Measurements from ENCODE around the gene TMEM134.
"Not testable (repeated sequence)": the region's sequence is repeated elsewhere in the genome, so short reads cannot be mapped to it uniquely, and the experiment has no call there.

The TMEM134 gene

GRCh38 chr11:67500484-67500821, 31.4 kb upstream of the TMEM134 start:
- no peak for DNase-seq

- DNase-seq: no peak
Observed at GRCh38 chr11:67499808-67500483, 30.9 kb upstream of the TMEM134 start.

GRCh38 chr11:67498544-67498972, 29.5 kb upstream of the TMEM134 start:
- DNase-seq: no peak

- no peak for DNase-seq
Observed at GRCh38 chr11:67497656-67498291, 28.7 kb upstream of the TMEM134 start.

DNA sequence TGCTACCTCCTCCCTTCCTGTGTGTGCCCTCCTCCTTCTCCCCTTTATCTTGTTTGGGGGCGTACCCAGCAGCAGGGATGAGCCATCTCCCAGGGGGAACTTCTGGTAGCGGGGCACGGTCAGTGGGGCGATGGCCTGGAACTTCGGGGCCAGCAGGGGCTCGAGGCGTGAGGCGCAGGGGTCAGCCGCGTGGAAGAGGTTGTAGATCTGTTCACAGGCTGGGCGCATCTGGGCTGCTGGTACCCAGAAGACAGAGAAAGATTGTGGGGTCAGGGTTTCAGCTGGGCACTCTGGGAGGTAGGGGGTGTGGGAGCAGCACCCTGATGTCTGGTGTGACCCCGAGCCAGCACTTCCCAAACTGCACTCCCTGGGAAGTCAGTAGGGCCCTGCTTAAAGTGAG, 27.1 kb upstream of the TMEM134 start:
- DNase-seq: no peak

DNA sequence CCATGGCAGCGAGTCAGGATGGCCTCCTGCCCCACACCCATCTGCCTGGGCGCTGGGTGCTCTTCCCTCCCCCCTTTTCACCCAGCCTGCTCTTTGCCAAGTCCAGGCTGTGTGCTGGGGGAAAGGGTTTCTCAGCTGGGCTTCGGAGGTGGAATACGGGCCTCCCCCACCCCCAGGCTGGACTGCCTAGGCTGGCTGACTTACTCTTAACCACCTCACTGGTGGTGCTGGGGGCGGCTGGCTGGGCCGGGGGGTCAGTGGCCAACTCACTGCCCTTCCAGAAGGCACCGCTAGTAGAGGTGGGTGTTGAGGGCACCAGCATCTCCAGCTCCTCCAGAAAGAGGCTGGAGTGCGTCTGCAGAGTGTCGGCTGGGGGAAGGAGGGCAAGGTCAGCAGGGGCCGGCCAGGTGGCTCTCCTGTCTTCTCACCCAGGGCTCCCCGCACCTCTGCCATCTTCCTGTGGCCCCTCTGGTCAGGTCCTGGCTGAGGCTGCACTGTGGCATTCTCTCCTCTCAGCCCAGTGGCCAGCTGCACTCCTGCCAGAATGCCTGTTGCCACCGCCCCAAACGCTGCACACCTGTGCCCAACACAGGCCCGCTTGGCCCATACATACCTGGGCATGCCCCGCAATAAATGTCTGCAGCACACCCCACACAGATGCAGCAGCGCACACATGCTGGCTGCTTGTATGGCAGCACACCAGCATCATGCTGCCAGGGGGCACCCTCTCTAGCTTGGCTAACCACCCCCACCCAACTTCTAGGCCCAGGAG, 26.4 kb upstream of the TMEM134 start:
- DNase-seq: no peak

DNA sequence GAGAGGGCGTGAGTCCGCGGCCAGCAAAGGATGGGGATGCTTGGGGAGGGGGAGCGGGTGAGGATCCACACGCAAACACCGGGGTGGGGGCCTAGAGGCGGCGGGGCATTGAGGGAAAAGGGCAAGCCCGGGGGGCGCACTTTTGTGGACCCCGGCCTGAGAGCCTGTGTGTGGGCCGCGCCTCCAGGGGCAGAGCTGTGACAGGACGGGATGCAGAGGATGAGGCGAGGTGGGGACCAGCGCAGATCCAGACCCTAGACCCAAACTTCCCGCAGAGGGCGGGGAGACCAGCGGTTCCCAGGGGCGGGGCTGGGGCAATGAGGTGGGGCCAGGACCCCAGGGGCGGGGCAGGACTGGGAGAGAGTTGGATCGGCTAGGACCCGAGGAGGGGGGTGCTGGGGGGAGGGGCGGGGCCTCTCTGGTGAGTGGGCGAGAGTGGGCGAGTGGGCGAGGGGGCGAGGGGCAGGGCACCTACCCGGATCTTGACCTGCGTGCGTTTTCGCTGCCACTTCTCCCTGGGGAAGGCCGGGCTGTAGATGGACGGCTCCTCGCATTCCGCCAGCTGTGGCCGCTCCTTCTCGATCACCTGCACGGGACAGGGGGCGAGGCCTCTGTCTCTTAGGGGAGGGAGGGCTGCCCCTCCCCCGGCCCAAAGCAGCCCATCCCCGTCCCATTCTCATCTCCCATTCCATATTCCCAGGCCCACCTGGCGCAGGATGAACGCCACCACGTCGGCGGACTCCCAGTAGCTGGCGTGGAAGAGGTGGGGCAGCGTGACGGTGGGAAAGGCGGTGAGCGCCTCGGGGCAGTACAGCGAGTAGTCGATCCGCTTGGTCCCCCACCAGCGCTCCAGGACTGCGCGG, 25.6 kb upstream of the TMEM134 start:
- no peak for DNase-seq

DNA sequence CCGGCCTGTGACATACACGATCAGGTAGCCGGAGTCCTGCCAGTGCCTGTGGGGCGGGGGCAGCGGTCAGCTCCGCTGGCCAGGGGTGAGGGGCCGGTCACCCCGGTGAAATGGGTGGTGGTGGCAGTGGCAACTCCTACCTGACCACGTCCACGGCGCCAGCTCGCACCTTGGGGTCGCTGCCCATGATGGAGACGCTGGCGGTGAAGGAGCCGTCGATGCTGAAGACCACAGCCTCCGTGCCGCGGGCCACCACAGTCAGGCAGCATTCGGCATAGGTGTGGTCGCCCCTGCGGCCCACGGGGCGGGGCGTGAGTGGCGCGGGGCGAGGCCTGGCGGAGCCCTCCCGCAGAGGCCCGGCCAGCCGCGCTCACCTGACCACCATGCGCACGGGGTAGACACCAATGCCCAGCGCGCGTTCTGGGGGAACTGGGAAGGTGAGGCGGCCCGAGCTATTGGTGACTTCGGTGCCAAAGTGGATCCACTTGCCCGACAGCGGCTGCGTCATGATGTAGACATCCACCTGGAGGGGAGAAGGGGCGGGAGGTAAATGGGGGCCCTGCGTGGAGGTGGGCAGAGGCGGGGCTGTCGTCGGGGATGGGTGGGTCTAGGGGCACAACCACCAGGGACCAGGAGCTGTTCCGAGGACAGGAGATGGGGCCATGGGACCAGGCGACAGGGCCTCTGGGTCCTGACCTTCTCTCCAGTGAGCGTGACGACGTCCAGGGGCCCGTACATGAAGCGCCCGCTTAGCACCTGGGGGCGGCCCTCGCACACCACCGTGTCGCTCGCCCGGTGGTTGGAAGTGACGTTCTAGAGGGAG, 24.7 kb upstream of the TMEM134 start:
- DNase-seq: no peak

DNA sequence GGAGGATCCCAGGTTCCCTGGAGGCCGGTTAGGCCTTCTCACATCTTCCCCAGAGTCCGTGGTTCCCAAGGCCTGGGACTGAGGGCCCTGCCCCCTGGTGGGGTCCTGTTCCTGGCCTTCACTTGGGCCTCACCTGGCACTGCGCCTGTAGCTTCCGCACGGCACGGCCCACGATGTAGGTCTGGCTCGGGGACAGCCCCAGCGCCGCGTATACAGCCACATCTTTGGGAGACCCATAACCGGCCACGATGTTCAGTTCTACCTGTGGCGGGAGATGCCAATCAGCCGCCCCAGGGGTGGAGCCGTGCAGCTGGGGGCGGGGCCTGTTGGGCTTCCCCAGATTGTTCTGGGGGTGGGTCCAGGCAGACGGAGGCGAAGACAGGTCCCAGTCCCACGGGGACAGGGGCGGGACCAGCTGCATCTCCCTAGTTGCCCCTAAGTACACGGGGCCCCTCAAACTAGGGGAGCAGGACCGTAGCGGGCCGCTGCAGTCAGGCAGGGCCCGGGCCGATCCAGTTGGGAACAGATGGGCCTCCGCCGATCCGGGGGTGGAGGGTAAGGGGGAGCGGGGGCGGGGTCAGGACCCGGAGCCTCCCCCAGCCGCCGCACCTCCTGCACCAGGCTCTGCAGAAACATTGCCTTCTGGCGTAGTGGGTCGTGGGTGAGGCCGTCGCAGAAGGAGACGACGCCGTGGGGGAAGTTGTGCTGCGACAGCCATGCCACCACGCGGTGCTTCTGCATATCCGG, 23.9 kb upstream of the TMEM134 start:
- DNase-seq: no peak

- DNase-seq: no peak
Observed at GRCh38 chr11:67492069-67492727, 23.1 kb upstream of the TMEM134 start.

DNA sequence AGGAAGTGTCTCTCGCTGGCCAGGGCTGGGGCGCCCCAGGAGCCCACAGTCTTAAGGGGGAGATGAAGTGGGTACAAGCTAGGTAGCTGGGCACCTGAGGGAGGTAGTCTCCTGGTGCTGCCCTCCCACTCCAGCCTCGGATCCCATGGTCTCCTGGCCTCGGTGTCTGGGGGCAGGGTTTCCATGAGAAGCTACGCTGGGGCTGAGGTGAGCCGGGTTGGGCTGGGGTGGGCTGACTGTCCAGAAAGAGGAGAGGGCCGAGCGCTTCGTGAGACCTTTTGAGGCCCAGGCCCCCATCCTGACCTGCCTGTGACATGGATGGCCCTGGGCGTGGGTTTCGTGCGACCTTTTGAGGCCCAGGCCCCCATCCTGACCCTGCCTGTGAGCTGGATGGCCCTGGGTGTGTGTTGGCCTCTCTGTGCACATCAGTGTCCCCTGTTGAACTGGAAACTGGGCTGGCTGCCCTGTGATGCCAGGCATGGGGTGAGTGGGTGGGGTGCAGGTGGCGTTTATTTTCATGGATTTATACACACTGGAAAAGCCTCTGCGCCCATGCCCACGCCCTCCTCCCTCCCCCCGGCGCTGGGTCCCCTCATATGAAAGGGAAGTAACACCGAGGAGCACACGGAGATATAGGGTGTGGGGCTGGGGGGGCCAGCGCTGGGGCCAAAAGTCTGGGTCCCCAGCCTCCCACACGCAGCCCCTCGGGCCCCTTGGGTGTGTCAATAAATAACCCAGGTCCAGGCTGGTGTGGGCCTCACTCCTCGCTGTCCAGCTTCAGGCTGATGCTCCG, 22.4 kb upstream of the TMEM134 start:
- no peak for DNase-seq

DNA sequence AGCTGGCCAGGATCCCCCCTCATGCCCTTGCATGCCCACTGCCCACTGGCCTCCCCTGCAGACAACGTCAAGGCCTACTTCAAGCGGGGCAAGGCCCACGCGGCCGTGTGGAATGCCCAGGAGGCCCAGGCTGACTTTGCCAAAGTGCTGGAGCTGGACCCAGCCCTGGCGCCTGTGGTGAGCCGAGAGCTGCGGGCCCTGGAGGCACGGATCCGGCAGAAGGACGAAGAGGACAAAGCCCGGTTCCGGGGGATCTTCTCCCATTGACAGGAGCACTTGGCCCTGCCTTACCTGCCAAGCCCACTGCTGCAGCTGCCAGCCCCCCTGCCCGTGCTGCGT, 21.6 kb upstream of the TMEM134 start:
- DNase-seq: no peak

GRCh38 chr11:67489885-67490726, 21.1 kb upstream of the TMEM134 start:
- no peak for DNase-seq

DNA sequence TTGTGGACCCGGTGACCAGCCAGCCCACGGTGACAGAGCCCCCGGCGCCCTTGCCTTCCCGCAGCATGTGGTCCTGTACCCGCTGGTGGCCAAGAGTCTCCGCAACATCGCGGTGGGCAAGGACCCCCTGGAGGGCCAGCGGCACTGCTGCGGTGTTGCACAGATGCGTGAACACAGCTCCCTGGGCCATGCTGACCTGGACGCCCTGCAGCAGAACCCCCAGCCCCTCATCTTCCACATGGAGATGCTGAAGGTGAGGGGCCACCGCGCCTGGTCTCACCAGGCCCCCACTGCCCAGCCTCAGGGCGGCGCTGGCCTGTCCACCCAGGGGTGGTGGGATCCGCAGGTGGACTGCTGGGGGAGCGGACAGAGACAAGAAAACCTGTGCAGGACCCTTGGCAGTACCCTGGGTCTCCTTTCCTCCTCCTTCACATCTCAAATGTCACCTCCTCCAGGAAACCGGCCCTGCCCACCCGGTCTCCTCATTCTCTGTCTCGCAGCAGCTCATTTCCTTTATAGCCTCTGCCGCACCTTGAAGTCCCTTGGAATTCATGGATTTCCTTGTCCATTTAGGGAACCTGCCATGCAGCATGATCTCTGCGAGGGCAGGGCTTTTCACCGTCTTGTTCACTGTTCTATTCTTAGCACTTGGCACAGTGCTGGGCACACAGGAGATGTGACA, 20.3 kb upstream of the TMEM134 start:
- DNase-seq: no peak

- DNase-seq: peak; percentile 71
Observed at GRCh38 chr11:67486481-67487195, 17.6 kb upstream of the TMEM134 start.

DNA sequence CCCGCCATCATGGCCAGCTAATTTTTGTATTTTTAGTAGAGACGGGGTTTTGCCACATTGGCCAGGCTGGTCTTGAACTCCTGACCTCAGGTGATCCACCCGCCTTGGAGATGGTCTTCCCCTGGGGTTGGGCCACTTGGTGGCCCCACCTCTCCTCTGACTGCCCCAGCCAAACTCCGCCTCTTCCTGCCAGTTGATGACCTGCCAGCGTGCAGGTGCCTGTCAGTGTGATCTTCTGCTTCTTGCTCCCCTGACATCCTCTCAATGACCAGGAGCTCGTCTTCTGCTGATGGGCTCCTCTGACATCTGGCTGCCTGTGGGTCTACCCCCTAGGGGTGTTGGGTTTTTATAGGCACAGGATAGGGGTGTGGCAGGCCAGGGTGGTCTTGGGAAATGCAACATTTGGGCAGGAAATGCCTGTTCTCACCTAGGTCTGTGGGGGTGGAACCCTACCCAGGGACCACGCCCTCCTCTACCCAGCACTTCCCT, 16.9 kb upstream of the TMEM134 start:
- not testable (repeated sequence) for DNase-seq

DNA sequence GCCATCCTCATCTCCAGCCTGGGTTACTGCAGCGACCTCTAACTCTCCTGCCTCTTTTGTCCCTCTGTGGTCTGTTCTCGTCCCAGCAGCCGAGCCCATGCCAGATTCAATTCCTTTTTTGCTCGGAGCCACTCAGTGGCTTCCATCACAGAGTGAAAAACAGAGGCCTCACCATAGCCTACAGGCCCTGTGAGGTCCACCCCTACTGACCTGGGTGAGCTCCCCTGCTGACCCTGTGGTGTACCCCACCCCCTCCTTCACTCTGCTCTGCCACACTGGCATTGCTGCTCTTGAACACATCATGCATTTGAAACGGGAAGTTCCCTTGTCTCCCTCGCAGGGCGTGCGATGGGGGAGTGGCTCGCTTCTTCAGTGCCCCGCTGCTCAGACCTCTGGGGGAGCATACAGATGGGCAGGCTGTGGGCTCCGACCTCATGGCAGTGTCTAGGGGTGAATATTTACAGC, 15.8 kb upstream of the TMEM134 start:
- DNase-seq: peak; percentile 65

Measured in activated CD4-positive, CD25-positive, alpha-beta regulatory T cell treated with anti-CD3 and anti-CD28 coated beads, Interleukin-2, amount 50 U/mL, for 72 hours (primary cell).